Trophoblast cell (in vitro differentiated cells and primary cell): ENCODE data around the gene MAML2.
A peak's percentile ranks its signal among the peaks of the same experiment; 100 is the strongest.

Experiments
- DNase-seq, 2 donors: peaks; one replicate each; pipeline ENCODE4 v3.0.0-alpha.2; 2016
- H2AFZ ChIP-seq: 2 replicates; pipeline ENCODE4 v1.6.1; 2013; ENCODE audit warnings: low read length, moderate library complexity, mild to moderate bottlenecking; ENCODE audit not compliant: insufficient read depth, poor library complexity
- H2AK5ac ChIP-seq: 2 replicates; pipeline ENCODE4 v1.6.1; 2013; ENCODE audit warnings: mild to moderate bottlenecking, low read length
- H2BK120ac ChIP-seq: 2 replicates; pipeline ENCODE4 v1.6.1; 2013; ENCODE audit warnings: low read length, mild to moderate bottlenecking, moderate library complexity; ENCODE audit not compliant: insufficient read depth, poor library complexity
- H2BK12ac ChIP-seq: 2 replicates; pipeline ENCODE4 v1.6.1; 2013; ENCODE audit warnings: mild to moderate bottlenecking, low read length, moderate library complexity
- H2BK5ac ChIP-seq: 2 replicates; pipeline ENCODE4 v1.6.1; 2013; ENCODE audit warnings: low read length, low read depth, moderate library complexity, mild to moderate bottlenecking; ENCODE audit not compliant: poor library complexity
- H3K14ac ChIP-seq: 2 replicates; pipeline ENCODE4 v1.6.1; 2013; ENCODE audit warnings: mild to moderate bottlenecking, low read length
- H3K18ac ChIP-seq: 2 replicates; pipeline ENCODE4 v1.6.1; 2013; ENCODE audit warnings: mild to moderate bottlenecking, low read length
- H3K23ac ChIP-seq: 2 replicates; pipeline ENCODE4 v1.6.1; 2013; ENCODE audit warnings: low read length
- H3K27ac ChIP-seq: 2 replicates; pipeline ENCODE4 v1.5.1; 2013; ENCODE audit warnings: low read depth, mild to moderate bottlenecking, inconsistent platforms, low read length, moderate library complexity
- H3K27me3 ChIP-seq: 2 replicates; pipeline ENCODE4 v1.6.1; 2013; ENCODE audit warnings: inconsistent platforms, mild to moderate bottlenecking, low read length, moderate library complexity; ENCODE audit not compliant: insufficient read depth
- H3K36me3 ChIP-seq, 2 experiments: 1 replicate in 1 of 2; 2 replicates in 1 of 2; pipeline ENCODE4 v1.6.1; 2013; ENCODE audit warnings: low read length in 2 of 2, mild to moderate bottlenecking in 2 of 2, moderate library complexity in 1 of 2; ENCODE audit not compliant: insufficient read depth in 2 of 2, control insufficient read depth in 1 of 2
- H3K4ac ChIP-seq: 2 replicates; pipeline ENCODE4 v1.6.1; 2013; ENCODE audit warnings: low read depth, mild to moderate bottlenecking, low read length, moderate library complexity
- H3K4me1 ChIP-seq, 2 experiments: 1 replicate in 1 of 2; 2 replicates in 1 of 2; pipeline ENCODE4 v1.6.1; 2013; ENCODE audit warnings: low read length in 2 of 2, mild to moderate bottlenecking in 2 of 2, moderate library complexity in 1 of 2; ENCODE audit not compliant: insufficient read depth in 2 of 2, control insufficient read depth in 1 of 2
- H3K4me2 ChIP-seq: 2 replicates; pipeline ENCODE4 v1.6.1; 2013; ENCODE audit warnings: inconsistent platforms, mild to moderate bottlenecking, low read length, moderate library complexity
- H3K4me3 ChIP-seq: 2 replicates; pipeline ENCODE4 v1.5.1; 2013; ENCODE audit warnings: mild to moderate bottlenecking, low read depth, low read length, inconsistent platforms
- H3K79me1 ChIP-seq: one replicate; pipeline ENCODE4 v1.6.1; 2013; ENCODE audit warnings: low read length
- H3K79me2 ChIP-seq: 2 replicates; pipeline ENCODE4 v1.6.1; 2013; ENCODE audit warnings: low read length, mild to moderate bottlenecking; ENCODE audit not compliant: control insufficient read depth, insufficient read depth, poor library complexity
- H3K9ac ChIP-seq: 2 replicates; pipeline ENCODE4 v1.6.1; 2013; ENCODE audit warnings: mild to moderate bottlenecking, low read length
- H3K9me3 ChIP-seq: 2 replicates; pipeline ENCODE4 v1.6.1; 2013; ENCODE audit warnings: low read depth, mild to moderate bottlenecking, control low read depth, inconsistent platforms, low read length; ENCODE audit not compliant: insufficient read depth
- H4K12ac ChIP-seq: 2 replicates; pipeline ENCODE4 v1.6.1; 2013; ENCODE audit warnings: low read depth, mild to moderate bottlenecking, low read length, moderate library complexity
- H4K8ac ChIP-seq: 2 replicates; pipeline ENCODE4 v1.6.1; 2013; ENCODE audit warnings: low read depth, mild to moderate bottlenecking, low read length, moderate library complexity
- H4K91ac ChIP-seq: one replicate; pipeline ENCODE4 v1.6.1; 2013; ENCODE audit warnings: low read depth, mild to moderate bottlenecking, low read length, moderate library complexity
- WGBS: extraction: QIAGEN DNeasy Blood & Tissue Kit; methylation state at CpG from one replicate; pipeline ENCODE4 v1.1.7; 2013; ENCODE audit warnings: missing lambda C conversion rate; ENCODE audit not compliant: insufficient read length, insufficient coverage; ENCODE audit errors: extremely low coverage; 5-methylcytosine and 5-hydroxymethylcytosine counted together

The MAML2 gene

DNA sequence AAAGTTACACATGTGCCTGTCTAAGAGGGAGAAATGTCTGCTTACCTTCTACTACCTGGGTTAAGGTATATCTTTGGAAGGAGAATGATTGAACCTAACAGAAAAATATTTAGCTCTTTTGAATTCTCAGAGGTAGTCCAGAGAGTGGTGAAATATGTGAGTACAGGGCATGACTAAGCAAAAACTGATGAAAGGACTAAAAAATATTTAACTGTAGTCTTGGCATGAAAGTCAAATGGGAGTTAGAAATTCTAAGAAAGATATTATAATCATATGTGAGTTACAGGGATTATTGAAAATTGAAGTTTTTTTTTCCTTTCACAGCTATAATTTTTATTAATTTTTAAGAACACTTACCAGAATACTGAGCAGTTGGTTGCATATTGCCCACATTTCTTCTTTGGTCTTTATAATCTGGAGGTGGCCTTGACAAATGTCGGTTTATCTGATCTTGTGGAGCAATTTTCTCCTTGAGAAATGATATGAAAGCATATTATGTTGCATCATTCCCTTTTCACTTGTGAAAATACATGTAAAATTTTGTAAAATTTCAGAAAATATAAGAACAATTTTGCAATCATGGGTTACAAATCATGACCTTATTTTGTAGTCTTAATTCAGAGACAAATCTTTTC lies 357.7 kb downstream of the MAML2 start:
- H2BK120ac ChIP-seq = no peak overlapping the region
- no peak overlapping the region for H3K4me2 ChIP-seq
- H3K23ac ChIP-seq = no peak overlapping the region
- H3K9me3 ChIP-seq = no peaks in the 10 kb centered on the region
- H2BK5ac ChIP-seq = no peak overlapping the region
- H3K27me3 ChIP-seq = no peaks in the 10 kb centered on the region
- peaks cover 11 to 29% of the 10 kb centered on the region in 2 experiments for H3K36me3 ChIP-seq
- H3K18ac ChIP-seq = no peak overlapping the region
- no peak overlapping the region for H2BK12ac ChIP-seq
- H3K27ac ChIP-seq = no peak overlapping the region
- H3K4ac ChIP-seq = no peak overlapping the region
- no peak overlapping the region for H4K12ac ChIP-seq
- H3K79me2 ChIP-seq = peaks cover 2% of the 10 kb centered on the region
- H4K91ac ChIP-seq = no peak overlapping the region
- no peak overlapping the region for H3K9ac ChIP-seq
- DNase-seq = peak in 1 of 2 donors; percentile 28
- no peak overlapping the region for H3K14ac ChIP-seq
- H2AK5ac ChIP-seq = no peak overlapping the region
- H4K8ac ChIP-seq = no peak overlapping the region
- H2AFZ ChIP-seq = no peak overlapping the region
- H3K79me1 ChIP-seq = no peaks in the 10 kb centered on the region
- WGBS = no CpG with 5 or more reads among the region's 1 CpG
- no peak overlapping the region for H3K4me3 ChIP-seq
- no peaks in the 10 kb centered on the region for H3K4me1 ChIP-seq

DNA sequence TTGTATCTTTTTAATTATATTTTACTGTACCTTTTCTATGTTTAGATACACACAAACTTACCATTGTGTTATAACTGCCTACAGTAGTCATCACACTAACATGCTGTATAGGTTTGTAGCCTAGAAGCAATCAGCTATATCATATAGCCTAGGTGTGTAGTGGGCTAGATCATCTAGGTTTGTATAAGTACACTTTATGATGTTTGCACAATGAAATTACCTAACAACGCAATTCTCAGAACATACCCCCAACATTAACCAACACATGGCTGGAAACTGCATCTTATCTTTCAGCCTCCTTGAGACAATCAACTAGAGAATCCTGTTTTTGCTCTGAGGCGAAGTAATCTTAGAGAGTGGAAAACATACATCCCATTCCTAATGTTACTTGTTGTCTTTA lies 358.9 kb downstream of the MAML2 start:
- Histone ChIP-seq H3K4me3 (no peak overlapping the region), H2BK5ac (no peak overlapping the region), H2BK12ac (no peak overlapping the region), H4K12ac (no peak overlapping the region), H3K18ac (no peak overlapping the region), H2AK5ac (no peak overlapping the region), H3K4ac (no peak overlapping the region), H4K91ac (no peak overlapping the region), H3K36me3 (peaks cover 12 to 33% of the 10 kb centered on the region in 2 experiments), H3K79me1 (no peaks in the 10 kb centered on the region), H2BK120ac (no peak overlapping the region), H3K4me2 (no peak overlapping the region), H4K8ac (no peak overlapping the region), H3K14ac (no peak overlapping the region), H3K4me1 (no peaks in the 10 kb centered on the region), H3K9me3 (no peaks in the 10 kb centered on the region), H2AFZ (no peak overlapping the region), H3K27ac (no peak overlapping the region), H3K9ac (no peak overlapping the region), H3K23ac (no peak overlapping the region), H3K79me2 (peaks cover 2% of the 10 kb centered on the region), H3K27me3 (no peaks in the 10 kb centered on the region)
- no CpG with 5 or more reads among the region's 2 CpGs for WGBS
- no peak for DNase-seq

DNA sequence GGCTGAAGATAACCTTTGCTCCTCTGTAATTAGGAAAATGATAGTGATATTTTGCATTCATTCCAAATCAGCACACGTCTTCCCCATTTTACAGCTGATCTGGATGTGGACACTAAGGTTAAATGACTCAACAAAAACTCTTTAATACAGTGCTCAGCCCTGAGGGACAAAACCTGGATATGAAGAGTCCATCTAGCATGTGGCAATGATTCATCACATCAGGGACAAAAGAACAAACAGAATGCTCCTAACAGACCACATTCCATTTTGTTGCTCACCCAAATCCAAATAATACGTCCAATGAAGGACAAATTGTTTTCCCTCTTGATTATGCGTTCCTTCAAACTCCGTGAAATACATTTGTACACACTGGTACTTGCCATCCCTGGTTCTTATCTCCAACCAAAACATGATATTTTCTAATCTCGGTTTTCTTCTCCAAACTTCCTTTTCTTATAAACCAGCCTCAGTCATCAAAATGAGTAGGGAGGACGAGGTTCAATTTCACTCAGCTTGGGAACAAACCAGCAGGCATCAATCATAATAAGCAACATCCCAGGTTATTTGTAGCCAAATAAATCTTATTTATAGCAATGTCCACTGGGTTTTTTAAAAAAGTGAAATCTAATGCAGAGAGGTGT lies 365.3 kb downstream of the MAML2 start:
- Histone ChIP-seq H3K9ac (no peak overlapping the region), H3K4me3 (no peak overlapping the region), H2AK5ac (no peak overlapping the region), H3K79me1 (no peaks in the 10 kb centered on the region), H3K4me2 (no peak overlapping the region), H3K23ac (no peak overlapping the region), H4K91ac (no peak overlapping the region), H2BK12ac (no peak overlapping the region), H2BK5ac (no peak overlapping the region), H3K79me2 (peaks cover 2% of the 10 kb centered on the region), H4K12ac (no peak overlapping the region), H3K4ac (no peak overlapping the region), H2BK120ac (no peak overlapping the region), H3K18ac (no peak overlapping the region), H3K14ac (no peak overlapping the region), H4K8ac (no peak overlapping the region), H3K36me3 (peaks cover 8 to 28% of the 10 kb centered on the region in 2 experiments), H3K27ac (no peak overlapping the region), H3K9me3 (no peaks in the 10 kb centered on the region), H3K27me3 (no peaks in the 10 kb centered on the region), H2AFZ (no peak overlapping the region), H3K4me1 (no peaks in the 10 kb centered on the region)
- WGBS = no CpG with 5 or more reads among the region's 6 CpGs
- no peak for DNase-seq

DNA sequence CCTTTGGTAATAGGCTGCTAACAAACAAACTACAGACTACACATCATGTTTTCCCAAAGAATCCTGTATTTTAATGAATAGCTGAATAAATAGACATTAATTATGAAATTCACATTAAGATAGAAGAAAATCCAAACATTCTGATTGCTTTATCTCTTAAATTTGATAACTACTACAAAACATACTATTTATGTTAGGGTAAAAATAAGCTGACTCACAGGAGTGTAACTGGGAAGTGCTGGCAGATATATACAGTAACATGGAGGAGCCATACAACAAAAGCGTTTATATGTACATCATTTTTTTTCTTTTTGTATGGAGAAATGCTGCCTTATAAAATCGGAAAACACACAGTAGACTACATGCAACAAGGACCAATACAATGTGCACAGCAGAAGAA lies 366.4 kb downstream of the MAML2 start:
- no peak for DNase-seq
- Histone ChIP-seq H4K91ac (no peak overlapping the region), H3K79me2 (peaks cover 2% of the 10 kb centered on the region), H2AK5ac (no peak overlapping the region), H3K9me3 (no peaks in the 10 kb centered on the region), H2BK12ac (no peak overlapping the region), H3K27me3 (no peaks in the 10 kb centered on the region), H3K4me2 (no peak overlapping the region), H4K8ac (no peak overlapping the region), H3K4me3 (no peak overlapping the region), H4K12ac (no peak overlapping the region), H3K9ac (no peak overlapping the region), H2BK120ac (no peak overlapping the region), H3K4ac (no peak overlapping the region), H2BK5ac (no peak overlapping the region), H3K27ac (no peak overlapping the region), H2AFZ (no peak overlapping the region), H3K36me3 (peaks cover 8 to 23% of the 10 kb centered on the region in 2 experiments), H3K14ac (no peak overlapping the region), H3K18ac (no peak overlapping the region), H3K4me1 (no peaks in the 10 kb centered on the region), H3K23ac (no peak overlapping the region), H3K79me1 (no peaks in the 10 kb centered on the region)
- no CpG with 5 or more reads among the region's 2 CpGs for WGBS
